Measurements from ENCODE around the gene ENOX2. TPM values are rescaled to one million over a fixed set of nuclear protein-coding genes. Genes with fewer than 3 reads are reported as not detected.
"Not testable (repeated sequence)": the region's sequence is repeated elsewhere in the genome, so short reads cannot be mapped to it uniquely, and the experiment has no call there.

The ENOX2 gene
- total RNA-seq, 1 donor from 2014 or later = 15.1 TPM

DNA sequence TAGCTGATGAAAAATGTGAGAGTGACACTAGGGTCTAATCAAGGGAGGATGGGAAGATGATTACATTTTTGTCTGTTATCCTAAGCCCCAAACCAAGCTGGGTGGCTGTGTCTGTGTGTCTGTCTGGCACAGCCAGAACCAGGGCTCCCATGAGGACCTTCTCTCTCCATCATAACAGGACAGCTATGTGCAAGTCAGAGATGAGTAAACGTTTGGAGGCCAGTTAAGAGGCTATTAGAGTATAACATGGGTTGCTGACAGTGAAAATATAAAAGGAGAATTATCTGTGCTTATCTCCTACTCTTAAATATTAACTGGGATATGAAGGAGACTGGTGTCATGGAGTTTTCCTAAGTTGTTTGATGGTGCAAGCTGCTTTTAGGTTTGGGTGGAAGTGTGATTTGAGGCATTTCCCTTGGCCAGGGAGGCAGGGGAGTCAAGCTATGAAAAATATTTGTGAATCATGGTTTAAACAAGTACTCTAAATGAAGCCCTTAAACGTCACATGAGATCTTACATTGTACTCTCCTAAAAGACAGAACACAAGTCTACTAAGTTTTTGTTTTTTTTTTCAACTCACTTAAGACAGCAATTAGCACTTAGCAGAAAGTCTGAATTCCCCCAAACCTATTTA, 156.2 kb downstream of the ENOX2 start:
- ATAC-seq = no peak

DNA sequence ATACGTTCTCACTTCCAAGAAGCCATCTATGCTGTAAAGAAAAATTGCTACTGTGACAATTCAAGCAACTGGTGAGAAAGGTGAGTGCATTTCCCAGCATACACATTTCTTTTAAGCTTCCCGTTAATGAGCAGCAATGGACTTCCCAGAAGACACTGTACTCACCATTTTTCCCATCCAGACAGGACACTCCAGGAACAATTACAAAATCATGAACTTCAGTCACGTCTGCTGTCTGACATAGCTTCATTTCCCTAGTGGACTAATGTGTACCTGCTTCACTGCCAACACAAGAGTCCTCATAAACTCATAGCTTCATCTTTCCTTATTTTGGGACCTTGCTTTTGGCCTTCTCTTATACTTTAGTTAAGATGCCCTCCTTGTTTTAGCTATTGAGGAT, 156.9 kb downstream of the ENOX2 start:
- no peak for ATAC-seq

DNA sequence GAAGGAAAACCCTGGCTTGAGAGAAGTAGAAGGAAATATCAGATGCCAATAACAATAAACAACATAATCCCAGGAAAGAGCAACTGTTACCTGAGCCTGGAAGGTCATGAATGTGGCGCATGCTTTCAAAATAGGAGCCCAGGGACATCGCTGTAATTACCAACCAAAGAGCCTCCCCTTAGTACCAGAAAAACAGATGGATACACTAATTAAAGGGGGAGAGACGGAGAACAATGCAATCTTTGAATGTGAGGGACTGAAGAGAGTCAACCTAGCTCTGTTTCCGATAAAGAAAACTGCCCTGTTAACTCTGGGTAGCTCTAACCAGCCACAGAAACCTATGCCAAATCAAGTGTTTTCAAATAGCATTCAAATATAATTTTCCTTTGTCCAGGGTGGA, 161.4 kb downstream of the ENOX2 start:
- no peak for ATAC-seq

DNA sequence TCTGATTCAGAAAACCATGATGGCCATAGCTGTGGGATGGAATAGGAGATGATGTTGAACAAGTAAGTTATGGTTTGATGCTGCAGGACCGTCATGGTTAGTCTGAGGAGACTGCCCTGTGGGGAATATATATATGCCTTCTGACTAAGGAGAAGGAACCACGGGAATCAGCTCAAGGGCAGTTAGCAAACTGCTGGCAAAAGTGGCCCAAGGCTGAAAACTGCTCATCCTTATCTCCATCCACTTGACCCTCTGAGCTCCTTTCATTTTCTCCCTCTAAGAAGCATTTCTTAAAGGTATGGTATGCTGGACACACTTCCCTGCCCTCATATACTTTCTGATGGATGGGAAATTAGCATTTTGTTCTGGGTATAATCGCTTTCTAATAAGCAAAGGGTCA, 161.9 kb downstream of the ENOX2 start:
- ATAC-seq = no peak

DNA sequence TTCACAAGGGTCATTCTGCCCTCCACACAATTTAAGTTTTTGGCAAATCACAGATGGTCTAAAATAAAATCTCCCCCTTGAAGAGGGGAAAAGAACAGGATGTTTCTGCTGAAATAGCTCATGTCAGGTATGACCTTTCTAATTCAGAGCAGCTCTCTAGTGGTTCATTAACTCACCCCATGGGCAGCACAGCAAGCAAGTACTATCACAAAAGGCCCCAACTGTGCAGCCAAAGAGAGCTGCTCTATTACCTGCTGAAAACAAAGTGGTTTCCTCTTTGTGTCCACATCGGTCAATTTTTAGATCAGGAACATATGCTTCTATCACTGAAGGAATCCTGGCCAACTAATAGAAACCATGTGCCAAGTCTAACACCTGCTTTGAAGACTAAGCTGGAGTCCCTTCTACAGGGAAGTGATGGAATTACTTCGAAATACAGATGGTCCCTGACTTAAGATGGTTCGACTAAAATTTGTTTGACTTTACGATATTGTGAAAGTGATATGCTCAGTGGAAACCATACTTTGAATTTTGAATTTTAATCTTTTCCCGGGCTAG, 164.3 kb downstream of the ENOX2 start:
- ATAC-seq = no peak

DNA sequence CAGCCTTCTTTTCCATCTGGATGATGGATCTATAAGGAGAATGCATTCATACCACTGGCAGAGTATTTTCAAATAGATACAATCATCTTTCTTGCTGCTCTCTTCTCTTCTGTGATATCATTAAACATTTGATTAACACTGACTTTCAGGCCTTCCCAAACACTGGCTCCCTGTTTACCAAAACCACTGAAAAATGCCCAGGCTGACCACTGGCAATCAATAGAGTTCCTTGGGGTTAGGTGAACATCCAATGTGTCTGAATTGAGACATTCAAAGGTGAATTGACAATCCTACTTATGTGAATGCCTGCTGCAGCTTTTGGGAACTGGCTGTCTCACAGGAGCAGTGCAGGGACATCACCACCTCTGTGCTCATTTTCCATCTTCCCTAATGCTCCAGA, 168.3 kb downstream of the ENOX2 start:
- no peak for ATAC-seq

DNA sequence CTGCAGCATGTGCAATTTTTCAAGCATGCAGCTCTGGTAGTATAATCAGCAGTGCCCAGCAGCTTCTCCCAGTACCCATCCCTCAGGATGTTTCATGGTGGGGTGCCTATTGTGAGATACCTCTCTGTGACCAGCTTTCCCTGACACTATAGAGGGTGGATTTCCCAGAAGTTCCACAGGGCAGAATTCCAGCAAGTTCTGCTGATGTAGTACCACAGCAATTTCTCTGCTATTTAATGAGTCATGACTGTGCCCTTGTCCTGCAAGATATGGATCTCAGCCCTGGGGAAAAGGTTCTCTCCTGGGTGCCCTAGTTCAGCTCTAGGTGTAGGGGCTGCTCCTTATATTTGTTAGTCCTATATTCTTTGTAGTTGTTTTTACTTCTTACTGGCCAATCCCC, 174.8 kb downstream of the ENOX2 start:
- ATAC-seq = peak; percentile 33

DNA sequence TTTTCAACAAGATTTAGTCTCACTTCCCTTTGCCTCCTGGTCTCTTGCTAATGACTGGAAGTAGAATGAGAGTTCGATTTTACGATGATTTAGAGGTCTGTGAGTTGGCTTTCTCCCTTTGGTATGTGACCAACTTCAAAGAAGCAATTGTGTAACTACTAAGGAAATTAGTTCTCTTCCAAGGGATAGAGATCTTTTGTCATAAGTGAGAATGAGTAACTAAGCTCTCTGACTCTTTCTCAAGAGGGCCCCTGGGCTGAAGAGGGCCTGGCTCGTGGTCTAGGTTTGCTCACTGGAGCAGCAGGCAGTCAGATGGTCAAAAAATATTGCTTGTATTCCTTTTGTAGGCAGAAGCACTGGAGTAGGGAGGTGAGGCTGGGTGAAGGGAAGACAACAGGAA, 176.3 kb downstream of the ENOX2 start:
- ATAC-seq = peak; percentile 70

DNA sequence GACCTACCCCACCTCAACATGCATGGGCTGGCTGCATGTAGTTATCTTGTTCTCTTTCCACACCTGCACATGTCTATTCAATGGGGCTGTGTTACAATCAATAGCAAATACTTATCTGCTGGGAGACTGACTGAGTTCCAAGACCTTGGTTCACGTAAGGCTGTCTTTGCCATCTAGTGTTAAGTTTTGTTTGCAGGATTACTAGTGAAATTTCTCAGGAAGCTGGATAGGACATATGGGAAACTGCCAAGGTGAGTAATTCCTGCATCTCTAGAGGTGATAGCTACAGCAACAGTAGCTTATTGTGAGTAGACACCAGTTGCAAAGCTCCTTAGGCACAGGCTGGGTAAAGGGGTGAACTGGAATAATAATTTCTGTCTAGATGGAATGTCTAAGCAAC, 177.5 kb downstream of the ENOX2 start:
- no peak for ATAC-seq

DNA sequence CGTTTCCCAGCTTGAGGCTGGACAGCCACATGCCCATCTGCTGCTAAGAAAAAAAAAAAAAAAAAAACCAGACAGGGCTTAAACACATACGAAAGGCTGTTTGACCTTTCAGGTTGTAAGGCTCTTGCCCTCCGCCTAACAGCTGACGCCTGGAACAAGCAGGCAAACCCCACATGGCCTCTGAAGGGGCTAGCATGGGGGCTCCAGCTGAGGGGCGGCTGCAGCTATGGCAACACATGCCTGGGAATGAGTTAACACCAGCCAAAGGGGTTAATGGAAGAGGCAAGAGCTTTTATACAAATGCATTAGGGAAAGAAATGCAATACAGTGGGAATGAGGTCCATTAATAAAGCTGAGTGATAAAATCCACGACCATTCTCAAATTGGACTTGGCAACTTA, 183.6 kb downstream of the ENOX2 start:
- ATAC-seq = no peak

DNA sequence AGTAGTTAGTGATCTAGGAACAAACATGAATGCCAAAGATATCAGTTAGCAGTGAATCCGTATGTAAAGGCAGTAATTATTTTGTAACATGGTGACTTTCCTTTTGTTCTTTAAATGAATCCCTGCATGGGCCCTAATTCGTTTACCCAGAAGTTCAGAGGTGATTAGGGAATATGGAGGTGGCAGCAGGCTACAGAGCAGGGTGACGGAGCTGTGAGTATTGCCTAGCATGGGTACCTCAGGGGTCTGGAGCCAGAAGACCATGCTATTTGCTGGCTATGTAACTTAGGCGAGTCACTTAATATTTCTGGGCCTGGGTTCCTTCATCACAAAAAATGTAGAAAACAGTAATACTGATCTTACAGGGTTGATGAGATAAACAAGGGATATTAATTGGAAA, 184.9 kb downstream of the ENOX2 start:
- no peak for ATAC-seq

DNA sequence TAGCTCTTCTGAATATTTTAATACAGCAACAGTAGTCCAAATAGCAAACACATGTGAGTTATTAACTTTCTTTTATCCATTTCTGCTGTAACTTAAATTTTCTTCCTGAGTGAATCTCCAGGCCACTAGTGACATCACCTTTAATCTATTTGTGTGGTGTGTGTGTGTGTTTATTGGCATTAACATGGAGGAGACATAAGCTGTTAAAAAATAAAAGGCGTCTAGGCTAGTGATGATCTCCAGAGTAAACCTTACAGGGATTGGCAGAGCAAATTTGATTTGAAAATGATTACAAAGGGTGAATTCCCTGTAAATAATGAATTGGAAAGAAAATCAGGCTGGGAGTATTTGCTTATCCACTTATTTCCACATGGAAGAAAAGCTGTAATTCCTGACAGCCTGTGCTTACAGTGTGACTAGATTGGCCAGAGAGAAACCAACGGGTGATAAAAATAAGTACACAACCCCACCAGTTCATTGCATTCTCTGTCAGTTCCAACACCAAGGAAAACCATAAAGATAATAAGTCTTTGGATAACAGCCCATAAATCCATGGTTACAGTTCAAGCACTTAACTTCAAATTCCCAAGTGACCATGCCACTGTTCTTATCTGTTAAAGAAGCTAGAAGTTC, 186.1 kb downstream of the ENOX2 start:
- ATAC-seq = no peak

DNA sequence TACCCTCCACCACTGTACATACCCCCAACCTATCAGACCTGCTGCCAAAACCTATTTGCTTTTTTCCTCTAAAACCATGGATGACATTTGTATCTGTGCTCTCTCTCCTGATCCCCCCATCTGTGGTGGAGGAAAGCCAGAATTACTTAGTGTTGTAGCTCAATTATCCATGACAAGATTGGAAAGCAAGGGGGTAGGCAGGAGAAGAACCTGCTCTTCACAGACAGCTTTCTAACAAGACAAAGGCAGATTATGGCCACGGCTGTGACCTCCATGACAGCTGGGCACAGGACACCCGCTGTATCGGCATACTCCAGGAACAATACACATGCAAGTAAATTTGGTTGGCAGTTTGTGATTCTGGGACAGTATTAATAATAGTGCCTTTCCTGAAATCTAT, 186.7 kb downstream of the ENOX2 start:
- ATAC-seq = no peak

DNA sequence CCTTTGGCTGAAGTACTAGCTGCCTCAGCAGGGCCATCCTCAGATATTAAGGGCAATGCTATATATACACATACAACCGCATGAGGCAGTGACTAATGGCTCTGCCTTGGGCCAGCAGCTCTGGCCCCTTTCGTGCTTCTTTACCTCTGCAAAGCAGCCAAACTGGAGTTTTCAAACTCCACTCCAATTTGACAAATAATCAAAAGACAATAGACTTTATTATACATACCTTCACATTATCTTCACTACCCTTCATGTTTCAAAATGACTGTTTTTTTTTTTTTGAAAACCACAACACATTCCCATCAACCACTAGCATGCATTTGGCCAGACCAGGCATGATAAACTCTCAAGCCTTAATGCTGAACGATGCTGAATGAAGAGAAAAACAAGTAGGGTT, 187.7 kb downstream of the ENOX2 start:
- no peak for ATAC-seq

DNA sequence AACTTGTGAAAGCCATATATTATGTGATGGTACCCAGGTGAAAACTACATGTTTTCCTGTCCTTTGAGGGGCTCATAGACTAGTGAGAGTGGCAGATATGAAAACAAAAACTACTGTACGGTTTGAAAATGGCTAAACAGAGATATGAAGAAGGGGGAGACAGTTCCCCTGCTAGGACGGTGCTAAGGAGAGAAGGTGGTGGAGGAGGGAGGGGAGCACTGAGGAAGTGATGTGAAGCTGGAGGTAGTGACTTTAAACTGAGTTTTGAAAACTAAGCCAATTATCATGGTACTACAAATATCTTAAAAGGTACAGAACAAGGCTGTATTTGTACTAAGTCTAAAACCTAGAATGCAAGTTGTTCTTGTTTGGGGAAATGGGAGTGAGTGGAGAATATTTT, 188.3 kb downstream of the ENOX2 start:
- no peak for ATAC-seq

DNA sequence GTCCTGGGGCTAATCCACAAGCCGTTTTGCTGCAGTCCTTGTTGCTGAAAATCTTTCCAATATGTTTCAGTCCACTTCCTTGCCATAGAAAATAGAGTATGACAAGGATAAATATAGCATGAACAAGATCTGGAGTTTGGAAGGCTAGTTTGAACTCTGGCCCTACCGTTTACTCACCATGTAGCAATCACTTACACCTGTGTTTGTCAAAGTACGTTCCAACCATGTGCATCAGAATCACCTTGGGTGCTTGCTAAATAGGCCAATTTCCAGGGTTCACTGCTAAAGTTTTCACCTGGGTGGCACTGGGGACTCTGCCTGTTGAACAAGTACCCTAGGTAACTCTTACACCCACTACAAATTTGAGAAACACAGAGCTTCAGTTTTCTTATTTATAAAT, 188.9 kb downstream of the ENOX2 start:
- no peak for ATAC-seq

DNA sequence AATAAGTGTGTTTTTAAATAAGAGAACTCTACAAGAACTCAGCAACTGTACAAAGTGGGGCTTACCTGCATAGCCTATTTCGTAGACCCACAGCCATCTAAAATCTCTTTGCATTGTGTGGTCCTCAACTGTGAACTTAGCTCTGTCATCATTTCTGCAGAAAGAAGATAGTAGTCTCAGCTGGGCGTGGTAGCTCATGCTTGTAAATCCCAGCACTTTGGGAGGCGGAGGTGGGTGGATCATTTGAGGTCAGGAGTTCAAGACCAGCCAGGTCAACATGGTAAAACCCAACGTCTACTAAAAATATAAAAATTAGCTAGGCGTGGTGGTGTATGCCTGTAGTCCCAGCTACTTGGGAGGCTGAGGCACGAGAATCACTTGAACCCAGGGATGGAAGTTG, 193.8 kb downstream of the ENOX2 start:
- ATAC-seq = not testable (repeated sequence)

DNA sequence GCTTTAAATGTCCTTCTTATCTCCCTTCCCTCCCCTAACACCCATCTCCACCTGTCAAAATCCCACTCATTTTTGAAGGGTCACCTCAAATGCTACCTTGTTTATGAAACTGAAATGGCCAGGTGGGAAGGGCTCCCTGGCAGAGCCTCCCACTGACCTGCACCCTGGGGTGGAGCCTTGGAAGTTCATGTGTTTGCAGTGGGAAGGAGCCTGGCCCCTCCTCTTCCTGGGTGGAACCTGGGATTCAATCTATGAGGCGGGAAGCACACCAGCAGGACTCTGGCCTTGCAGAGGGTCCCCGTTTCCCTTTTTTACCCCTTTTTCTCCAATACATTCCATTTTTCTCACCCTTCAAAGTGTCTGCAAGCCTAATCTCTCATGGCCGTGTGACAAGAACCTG, 197.4 kb downstream of the ENOX2 start:
- no peak for ATAC-seq

DNA sequence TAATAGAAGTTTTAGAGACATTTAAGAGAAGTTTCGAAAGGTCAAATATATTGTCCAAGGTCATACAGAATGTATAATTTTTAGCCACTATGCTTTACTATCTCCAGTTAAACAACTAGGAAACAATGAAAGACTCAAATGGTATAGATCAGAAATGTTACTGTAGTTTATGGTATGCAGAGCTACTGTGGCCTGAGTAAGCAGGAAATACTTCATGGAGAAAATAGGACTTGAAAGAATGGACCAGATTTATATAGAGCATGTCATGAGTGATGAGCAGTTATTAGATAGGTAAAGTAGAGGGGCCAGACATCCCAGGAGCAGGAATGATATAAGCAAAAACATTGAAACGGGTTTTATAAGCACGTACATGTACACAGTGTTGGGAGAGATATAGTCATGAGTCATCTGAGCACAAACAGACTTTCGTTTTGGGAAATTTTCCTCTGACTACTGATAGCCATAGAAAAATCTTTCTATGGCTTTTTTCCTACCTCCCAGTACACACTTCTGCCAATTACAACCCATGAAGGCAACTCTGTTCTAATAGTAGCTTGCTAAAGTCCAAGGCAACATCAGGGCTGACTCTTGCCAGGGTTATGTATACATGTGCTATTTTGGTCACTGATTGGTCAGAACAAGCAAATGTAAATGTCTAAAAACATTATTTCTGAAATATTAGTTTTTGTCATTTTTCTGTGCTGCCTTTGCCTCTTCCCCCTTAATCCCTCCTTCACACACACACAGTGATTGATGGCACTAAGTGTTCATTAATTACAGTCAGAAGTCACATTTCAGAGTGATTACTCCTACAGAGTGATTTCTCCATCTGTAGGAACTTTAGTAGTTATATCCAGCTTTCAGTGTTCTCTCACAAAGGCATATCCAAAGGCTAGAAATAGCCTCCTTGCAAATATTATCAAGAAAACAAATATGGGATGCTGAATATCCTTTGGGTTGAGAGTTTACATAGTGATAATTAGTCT, 198.7 kb downstream of the ENOX2 start:
- peak; percentile 18 for ATAC-seq

DNA sequence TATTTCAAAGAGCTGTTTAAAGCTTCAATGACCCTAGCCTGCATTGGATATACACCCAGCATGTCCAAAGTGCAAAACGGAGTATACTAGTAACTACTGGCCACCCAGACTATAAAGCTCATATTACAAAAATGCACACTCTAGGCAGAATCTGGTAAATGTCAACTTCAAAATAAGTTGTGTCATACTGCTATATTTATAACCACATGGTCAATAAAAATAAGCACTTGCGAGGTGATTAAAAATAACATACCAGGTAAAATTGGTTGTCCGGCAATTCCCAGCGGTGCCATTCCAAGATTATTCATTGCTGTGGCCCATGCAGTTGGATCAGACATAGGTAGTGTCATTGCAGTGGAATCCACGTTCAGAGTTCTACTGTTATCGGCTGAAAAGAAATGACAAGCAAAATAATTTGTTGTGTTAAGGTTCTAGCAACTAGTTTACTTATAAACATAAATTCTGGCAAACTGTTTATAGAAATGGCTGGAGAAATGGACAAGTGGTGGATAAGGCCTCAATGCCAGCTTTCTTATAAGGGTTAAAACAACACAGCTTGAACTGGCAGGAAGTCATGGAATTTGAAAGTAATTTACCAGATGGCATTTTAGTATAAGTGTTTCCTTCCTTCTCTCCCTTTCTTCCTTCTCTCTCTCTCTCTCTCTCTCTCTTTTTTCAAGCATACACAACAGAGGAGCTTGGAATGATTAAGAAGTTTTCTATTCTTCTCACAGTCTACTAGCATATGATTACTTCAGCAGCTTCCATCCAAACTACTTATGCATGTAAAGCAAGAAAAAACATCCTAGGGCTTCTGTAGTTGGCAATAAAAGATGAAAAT, 199.9 kb downstream of the ENOX2 start:
- ATAC-seq = no peak

DNA sequence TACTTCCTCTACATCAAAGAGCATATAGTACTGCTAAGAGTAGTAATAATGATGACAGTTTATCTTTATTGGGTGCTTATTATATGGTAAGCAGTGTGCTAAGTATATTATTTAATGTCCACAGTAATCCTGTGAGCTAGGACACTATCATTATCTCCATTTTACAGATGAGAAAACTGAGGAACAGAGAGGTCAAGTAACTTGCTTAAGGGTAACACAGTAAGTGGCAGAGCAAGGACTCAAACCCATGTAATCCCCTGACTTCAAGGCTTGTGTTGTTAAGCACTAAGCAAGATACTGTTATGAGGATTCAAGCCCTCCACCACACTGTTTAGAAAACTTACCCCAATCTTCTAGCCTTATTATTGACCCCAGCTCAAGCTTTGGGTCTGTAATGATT, 202.4 kb downstream of the ENOX2 start:
- no peak for ATAC-seq

DNA sequence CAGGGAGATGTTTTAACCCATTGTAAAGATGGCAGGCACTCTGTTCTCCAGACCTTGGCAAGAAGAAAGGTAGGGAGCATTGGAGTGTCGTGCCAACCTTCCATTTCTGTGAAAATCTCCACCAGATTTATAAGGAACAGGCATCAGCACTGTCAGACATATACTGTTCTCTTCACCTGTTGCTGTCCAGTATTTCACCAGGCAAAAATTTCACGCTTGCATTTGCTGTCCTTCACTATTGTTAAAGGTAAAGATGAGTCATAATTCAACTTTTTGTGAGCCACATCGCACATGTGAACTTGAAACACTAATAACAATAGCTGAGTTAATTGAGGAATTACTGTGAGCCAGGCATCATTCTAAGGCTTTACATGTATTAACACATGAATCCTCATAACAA, 203.4 kb downstream of the ENOX2 start:
- ATAC-seq = no peak
